Cortex of kidney (tissue), 1 donor: ENCODE data around the gene TNKS1BP1.

Source experiments
- DNase-seq: peaks from one replicate; lab custom pipeline; 2025; lab: John Stamatoyannopoulos, UW

The TNKS1BP1 gene

DNA sequence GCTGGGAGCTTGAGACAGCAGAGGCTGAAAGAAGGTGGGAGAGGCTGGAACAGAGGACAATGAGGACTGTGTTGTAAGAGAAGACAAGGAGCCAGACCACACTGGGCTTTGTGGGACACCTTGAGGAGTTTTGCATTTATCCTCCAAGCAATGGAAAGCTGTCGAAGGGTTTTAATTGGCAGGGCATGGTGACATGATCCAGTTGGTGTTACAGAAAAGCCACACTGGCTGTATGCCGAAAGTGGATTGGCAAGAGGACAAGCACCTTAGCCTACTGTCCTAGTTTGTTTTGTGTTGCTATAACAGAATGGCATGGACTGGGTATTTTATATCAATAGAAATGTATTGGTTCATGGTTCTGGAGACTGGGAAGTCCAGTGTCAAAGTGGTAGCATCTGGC, 73.7 kb downstream of the TNKS1BP1 start:
- DNase-seq, result no peak
